ENCODE results near the gene ZFP69B. TPM values are rescaled to one million over a fixed set of nuclear protein-coding genes. Genes with fewer than 3 reads are reported as not detected.
A peak's percentile ranks its signal among the peaks of the same experiment; 100 is the strongest.
"Not testable (repeated sequence)": the region's sequence is repeated elsewhere in the genome, so short reads cannot be mapped to it uniquely, and the experiment has no call there.

Gene ZFP69B
- total RNA-seq, 1 donor from 2014 or later: 0.60 TPM

- DNase-seq (ENCODE audit: low read depth in 2 of 2): no peak
Measured at GRCh38 chr1:40435876-40436275, 14.4 kb upstream of the ZFP69B start.

- DNase-seq (ENCODE audit: low read depth in 2 of 2): peak; percentile 54 to 56
Measured at GRCh38 chr1:40438391-40439015, 11.8 kb upstream of the ZFP69B start.

DNA sequence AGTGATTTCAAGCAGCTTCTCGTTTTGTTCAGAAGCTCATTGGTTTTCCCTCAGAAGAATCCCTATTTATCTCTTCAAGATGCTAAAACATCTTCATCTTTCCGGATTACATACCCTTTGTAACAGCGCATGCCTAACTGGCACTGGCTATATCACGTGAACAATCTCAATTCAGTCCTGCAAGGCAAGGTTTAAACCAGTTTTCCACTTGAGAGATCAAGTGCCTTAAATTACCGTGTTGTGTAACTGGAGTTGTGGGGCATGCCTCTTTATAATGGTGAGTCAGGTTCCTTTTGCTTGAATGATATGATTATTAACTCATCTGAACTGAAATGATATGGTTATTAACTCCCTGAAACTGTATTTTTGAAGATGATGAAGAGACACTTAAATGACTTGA, 11.0 kb upstream of the ZFP69B start:
- DNase-seq (ENCODE audit: low read depth in 2 of 2): no peak

DNA sequence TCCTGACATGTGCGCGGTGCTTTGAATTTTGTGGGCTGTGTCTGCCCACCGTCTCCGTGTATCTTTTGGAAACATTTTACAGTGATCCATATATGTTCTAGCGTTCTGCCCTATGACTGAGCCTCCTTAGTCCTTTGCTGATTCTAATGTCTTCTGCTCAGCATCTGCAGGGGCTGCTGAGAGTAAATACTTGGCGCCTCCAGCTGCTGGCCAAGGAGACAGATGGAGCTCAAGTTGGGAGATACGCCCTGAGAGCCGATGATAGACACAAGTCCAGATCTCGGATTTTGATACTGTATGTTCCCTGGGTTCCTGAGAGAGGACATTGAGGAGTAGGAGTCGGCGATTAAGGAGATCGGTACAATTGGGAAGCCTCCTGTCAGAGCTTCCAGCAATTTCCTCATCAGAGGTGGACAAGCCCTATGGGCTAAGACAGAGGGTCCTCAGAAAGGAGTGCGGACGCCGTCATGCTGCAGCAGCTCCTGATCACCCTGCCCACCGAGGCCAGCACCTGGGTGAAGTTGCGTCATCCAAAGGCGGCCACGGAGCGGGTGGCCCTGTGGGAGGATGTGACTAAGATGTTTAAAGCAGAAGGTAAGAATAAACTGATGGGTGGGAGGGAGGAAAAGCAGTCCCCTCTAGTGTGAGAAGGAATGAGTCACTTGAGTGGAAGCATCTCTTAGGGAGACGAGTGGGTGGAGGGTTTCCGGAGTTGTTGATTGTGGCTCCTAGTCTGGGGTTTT, 390 bp downstream of the ZFP69B start:
- DNase-seq (ENCODE audit: low read depth in 2 of 2): peak; percentile 15 to 88

GRCh38 chr1:40451238-40451585, 936 bp downstream of the ZFP69B start:
- no peak for DNase-seq (ENCODE audit: low read depth in 2 of 2)

- no peak for DNase-seq (ENCODE audit: low read depth in 2 of 2)
Measured at GRCh38 chr1:40454873-40455272, 4.6 kb downstream of the ZFP69B start.

GRCh38 chr1:40462956-40463590, 12.8 kb downstream of the ZFP69B start:
- no peak for DNase-seq (ENCODE audit: low read depth in 2 of 2)

GRCh38 chr1:40469327-40469726, 19.1 kb downstream of the ZFP69B start:
- no peak for DNase-seq (ENCODE audit: low read depth in 2 of 2)

DNA sequence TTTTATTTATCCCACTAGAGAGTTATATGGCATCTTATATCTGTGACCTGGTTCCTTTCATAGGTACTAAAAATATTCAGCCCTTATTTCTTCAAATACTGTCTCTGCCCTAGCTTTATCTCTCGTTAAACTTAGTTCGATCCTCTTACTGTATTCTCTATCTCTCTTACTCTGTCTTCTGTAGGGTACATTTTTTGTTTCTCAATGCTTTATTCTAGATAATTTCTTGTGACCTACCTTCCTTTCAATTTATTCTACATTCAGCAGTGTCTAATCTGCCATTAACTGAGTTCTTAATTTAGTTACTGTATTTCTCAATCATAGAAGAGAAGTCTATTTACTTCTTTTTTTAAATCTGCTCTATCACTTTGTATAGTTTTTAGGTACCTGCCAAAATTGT, 25.0 kb downstream of the ZFP69B start:
- no peak for DNase-seq (ENCODE audit: low read depth in 2 of 2)

DNA sequence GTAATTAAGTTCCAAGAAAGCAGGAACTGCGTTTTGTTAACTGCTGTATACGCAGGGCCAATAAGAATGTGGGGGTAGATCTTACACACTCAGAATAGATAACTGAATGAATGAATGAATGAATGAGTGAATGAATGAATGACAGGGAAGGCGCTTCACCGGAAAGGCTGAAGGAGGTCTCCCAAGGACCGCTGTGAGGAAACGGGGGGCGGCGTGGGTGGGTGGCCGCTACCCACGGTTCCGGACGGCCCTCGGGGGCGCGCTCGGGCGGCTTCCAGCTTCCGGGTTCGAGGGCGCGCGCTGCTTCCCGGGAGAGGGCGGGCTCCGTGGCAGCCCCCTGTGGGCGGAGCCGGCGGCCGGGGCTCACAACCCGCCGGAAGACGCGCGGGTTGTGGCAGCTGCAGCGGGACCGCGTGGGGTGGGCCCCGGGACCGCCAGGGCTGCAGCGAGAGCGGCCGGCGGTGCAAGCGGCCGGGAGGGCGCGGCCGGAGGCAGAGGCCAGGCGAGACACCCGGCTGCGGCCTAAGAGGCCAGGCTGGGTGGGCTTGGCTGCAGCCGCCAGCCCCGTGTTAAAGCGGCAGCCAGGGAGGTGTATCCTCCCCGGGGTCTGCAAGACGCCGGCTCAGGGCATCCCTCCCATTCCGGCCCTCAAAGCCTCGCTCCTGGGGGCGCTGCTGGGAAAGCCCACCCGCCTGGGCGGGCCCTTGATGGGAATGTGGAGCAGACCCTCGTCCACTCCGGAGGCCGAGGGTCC, 26.8 kb downstream of the ZFP69B start, which contains the start of gene ZFP69:
TSS of gene ZFP69 (plus strand) at position 367 of the 754 bp plus-strand sequence. CDS start 2,072 bp downstream, outside the sequence.
- peak; percentile 46 to 65 for DNase-seq (ENCODE audit: low read depth in 2 of 2)

DNA sequence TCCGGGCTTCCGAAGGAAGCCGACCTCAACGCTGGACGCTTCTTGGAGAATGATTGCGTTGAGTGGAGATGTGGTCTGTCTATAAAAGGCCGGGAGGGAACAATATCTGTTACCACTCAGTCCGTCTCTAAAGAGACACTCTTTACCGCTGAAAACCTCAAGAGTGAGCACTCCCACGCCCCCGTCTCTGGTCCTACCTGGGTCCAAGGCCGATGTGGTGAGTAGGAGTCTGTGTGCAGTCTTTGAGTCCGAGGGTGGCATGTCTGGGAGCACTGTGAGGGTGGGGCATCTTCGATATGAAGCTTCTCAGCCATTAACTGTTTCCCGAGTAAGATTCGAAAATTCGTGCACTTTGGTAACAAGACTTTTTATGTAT, 27.4 kb downstream of the ZFP69B start:
- peak in 1 of 2 donors; percentile 7 for DNase-seq (ENCODE audit: low read depth in 2 of 2)

- DNase-seq (ENCODE audit: low read depth in 2 of 2): no peak
Measured at GRCh38 chr1:40478276-40478675, 28.0 kb downstream of the ZFP69B start.

DNA sequence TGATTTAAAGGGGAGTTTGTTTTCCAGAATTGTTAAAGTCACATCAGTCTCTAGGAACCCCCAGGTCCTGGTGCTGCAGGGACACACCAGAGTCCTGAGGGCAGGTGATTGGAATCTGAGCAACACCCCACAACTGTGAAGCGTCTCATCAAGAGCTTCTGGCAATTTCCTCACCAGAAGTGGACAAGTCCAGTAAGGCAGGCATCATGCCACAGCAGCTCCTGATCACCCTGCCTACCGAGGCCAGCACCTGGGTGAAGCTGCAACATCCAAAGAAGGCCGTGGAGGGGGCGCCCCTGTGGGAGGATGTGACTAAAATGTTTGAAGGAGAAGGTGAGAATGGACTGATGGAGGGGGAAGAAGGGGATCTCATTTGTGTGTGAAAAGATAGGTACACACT, 28.9 kb downstream of the ZFP69B start:
- no peak for DNase-seq (ENCODE audit: low read depth in 2 of 2)

GRCh38 chr1:40495315-40495903, 45.1 kb downstream of the ZFP69B start:
- DNase-seq (ENCODE audit: low read depth in 2 of 2): no peak

DNA sequence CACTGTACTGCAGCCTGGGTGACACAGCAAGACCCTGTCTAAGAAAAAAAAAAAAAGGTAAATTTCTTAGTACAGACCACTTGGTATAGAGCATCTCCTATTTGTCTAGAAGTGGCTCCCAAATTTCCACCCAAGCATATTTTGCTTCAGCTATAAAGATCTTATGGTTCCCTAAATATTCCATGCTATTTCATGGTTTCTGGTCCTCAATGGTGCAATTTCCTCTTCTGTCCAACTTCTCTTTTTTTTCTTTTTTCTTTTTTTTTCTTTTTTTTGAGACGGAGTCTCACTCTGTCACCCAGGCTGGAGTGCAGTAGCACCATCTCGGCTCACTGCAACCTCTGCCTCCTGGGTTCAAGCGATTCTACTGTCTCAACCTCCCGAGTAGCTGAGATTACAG, 52.4 kb downstream of the ZFP69B start:
- not testable (repeated sequence) for DNase-seq (ENCODE audit: low read depth in 2 of 2)

GRCh38 chr1:40507973-40508372, 57.7 kb downstream of the ZFP69B start:
- no peak for DNase-seq (ENCODE audit: low read depth in 2 of 2)

- peak; percentile 82 to 84 for DNase-seq (ENCODE audit: low read depth in 2 of 2)
Measured at GRCh38 chr1:40508375-40509341, 58.4 kb downstream of the ZFP69B start, which contains the start of gene EXO5. EXO5 (plus strand) TSS chr1:40508767; CDS start chr1:40514545, 5,778 bp downstream.
